ENCODE results near the gene HMCES. TPM values are rescaled to one million over a fixed set of nuclear protein-coding genes. Genes with fewer than 3 reads are reported as not detected.

Gene HMCES
- total RNA-seq, 1 donor from 2014 or later = 61.2 TPM

DNA sequence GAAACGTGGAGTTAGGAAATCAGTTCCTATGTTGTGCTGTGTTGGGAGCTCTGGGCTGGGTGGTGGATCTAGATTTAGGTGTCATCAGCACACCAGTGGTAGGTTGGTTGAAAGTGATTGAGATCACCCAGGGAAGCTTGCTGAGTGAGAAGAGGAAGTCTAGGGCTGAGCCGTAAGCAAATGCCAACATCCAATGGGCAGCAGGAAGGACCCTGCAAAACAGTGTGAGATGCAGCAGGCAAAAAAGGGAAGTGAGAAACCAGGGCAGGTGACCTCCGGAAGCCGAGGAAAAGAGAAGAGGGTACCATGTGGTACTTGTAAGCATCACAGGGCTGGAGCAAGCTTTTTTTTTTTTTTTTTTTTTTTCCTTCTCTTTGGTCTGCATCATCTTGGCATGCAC is 45.1 kb upstream of the HMCES start:
- Mint-ChIP-seq H3K27ac (ENCODE audit: unreplicated experiment) (no peak overlapping the region), H3K9me3 (no peaks in the 10 kb centered on the region), H3K27me3 (ENCODE audit: low read depth) (no peaks in the 10 kb centered on the region), H3K36me3 (ENCODE audit: low read depth) (no peaks in the 10 kb centered on the region), H3K4me3 (no peak overlapping the region), H3K4me1 (peaks cover 5% of the 10 kb centered on the region)
- TF ChIP-seq, protein P1, sequence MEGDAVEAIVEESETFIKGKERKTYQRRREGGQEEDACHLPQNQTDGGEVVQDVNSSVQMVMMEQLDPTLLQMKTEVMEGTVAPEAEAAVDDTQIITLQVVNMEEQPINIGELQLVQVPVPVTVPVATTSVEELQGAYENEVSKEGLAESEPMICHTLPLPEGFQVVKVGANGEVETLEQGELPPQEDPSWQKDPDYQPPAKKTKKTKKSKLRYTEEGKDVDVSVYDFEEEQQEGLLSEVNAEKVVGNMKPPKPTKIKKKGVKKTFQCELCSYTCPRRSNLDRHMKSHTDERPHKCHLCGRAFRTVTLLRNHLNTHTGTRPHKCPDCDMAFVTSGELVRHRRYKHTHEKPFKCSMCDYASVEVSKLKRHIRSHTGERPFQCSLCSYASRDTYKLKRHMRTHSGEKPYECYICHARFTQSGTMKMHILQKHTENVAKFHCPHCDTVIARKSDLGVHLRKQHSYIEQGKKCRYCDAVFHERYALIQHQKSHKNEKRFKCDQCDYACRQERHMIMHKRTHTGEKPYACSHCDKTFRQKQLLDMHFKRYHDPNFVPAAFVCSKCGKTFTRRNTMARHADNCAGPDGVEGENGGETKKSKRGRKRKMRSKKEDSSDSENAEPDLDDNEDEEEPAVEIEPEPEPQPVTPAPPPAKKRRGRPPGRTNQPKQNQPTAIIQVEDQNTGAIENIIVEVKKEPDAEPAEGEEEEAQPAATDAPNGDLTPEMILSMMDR (conservative IDR thresholded peaks at IDR 0.05) = no peak
- DNase-seq (ENCODE audit: low read depth, low spot score) = no peak

DNA sequence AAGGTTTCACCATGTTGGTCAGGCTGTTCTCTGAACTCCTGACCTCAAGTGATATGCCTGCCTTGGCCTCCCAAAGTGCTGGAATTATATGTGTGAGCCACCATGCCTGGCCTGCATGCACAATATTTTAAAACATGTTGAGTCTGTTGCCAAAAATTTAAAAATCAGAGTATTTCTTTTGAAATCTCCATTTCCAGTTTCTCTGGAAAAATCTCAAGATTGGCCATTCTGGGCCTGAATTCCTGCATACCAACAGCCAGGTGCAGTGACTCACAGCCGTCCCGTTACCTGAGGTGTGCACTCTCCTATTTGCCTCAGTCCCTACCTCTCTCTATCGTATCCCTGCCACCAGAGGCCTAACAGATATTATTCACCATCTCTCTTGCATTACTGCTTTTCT is 44.2 kb upstream of the HMCES start:
- no peak overlapping the region for H3K27ac Mint-ChIP-seq (ENCODE audit: unreplicated experiment)
- no peaks in the 10 kb centered on the region for H3K9me3 Mint-ChIP-seq
- no peaks in the 10 kb centered on the region for H3K36me3 Mint-ChIP-seq (ENCODE audit: low read depth)
- no peaks in the 10 kb centered on the region for H3K4me1 Mint-ChIP-seq
- DNase-seq (ENCODE audit: low read depth, low spot score) = no peak
- TF ChIP-seq, protein P1 (conservative IDR thresholded peaks at IDR 0.05) = no peak
- no peak overlapping the region for H3K4me3 Mint-ChIP-seq
- no peaks in the 10 kb centered on the region for H3K27me3 Mint-ChIP-seq (ENCODE audit: low read depth)

- no peak for DNase-seq (ENCODE audit: low read depth, low spot score)
- Mint-ChIP-seq H3K27me3 (ENCODE audit: low read depth) (no peaks in the 10 kb centered on the region), H3K4me3 (no peak overlapping the region), H3K27ac (ENCODE audit: unreplicated experiment) (no peak overlapping the region), H3K36me3 (ENCODE audit: low read depth) (no peaks in the 10 kb centered on the region), H3K4me1 (no peaks in the 10 kb centered on the region), H3K9me3 (no peaks in the 10 kb centered on the region)
- TF ChIP-seq, protein P1 (conservative IDR thresholded peaks at IDR 0.05) = no peak
These were observed 43.2 kb upstream of the HMCES start for GRCh38 chr3:129235344-129235917.

GRCh38 chr3:129238945-129239705 is 39.5 kb upstream of the HMCES start:
- Mint-ChIP-seq H3K4me3 (no peak overlapping the region), H3K27me3 (ENCODE audit: low read depth) (no peaks in the 10 kb centered on the region), H3K36me3 (ENCODE audit: low read depth) (no peaks in the 10 kb centered on the region), H3K27ac (ENCODE audit: unreplicated experiment) (no peak overlapping the region), H3K4me1 (no peaks in the 10 kb centered on the region), H3K9me3 (peaks cover 3% of the 10 kb centered on the region)
- TF ChIP-seq, protein P1 (conservative IDR thresholded peaks at IDR 0.05) = no peak
- no peak for DNase-seq (ENCODE audit: low read depth, low spot score)

- Mint-ChIP-seq H3K4me1 (no peaks in the 10 kb centered on the region), H3K4me3 (no peak overlapping the region), H3K27me3 (ENCODE audit: low read depth) (no peaks in the 10 kb centered on the region), H3K36me3 (ENCODE audit: low read depth) (no peaks in the 10 kb centered on the region), H3K9me3 (peaks cover 3% of the 10 kb centered on the region), H3K27ac (ENCODE audit: unreplicated experiment) (no peak overlapping the region)
- DNase-seq (ENCODE audit: low read depth, low spot score) = no peak
- TF ChIP-seq, protein P1 (conservative IDR thresholded peaks at IDR 0.05) = no peak
These were observed 38.7 kb upstream of the HMCES start for GRCh38 chr3:129239991-129240390.
